Stimulated activated CD8-positive, alpha-beta memory T cell treated with anti-CD3 and anti-CD28 coated beads, Interleukin-2, amount 100 ng/mL, for 1 hour (primary cell): ENCODE results near the gene ZNF195.
"Not testable (repeated sequence)": the region's sequence is repeated elsewhere in the genome, so short reads cannot be mapped to it uniquely, and the experiment has no call there.

ENCODE experiments used
- DNase-seq, 2 donors: peaks; one replicate each; pipeline ENCODE4 v3.0.0-alpha.2; 2020; ENCODE audit warnings: low read depth in 2 of 2

Gene ZNF195

GRCh38 chr11:3402181-3402860 is 23.4 kb upstream of the ZNF195 start:
- not testable (repeated sequence) for DNase-seq

DNA sequence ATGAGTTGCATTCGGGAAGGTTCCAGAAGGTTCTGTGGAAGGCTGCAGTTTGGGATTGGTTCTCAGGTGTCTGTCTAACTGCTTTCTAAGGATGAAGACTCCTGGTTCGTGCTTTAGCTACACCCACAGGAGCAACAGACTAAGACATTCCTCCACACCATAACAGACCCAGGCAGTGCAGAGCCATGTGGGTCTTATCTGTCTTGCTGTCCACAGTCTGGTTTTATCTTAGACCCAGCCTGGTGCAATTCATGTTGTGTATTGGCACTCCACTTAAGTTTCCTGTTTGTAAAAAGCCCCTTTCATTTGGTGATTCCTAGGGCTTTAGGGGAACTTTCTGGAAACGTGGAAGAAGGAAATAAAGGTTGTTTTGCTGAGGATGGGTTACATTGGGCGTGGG is 22.1 kb upstream of the ZNF195 start:
- DNase-seq, result not testable (repeated sequence)

GRCh38 chr11:3398509-3398908 is 19.6 kb upstream of the ZNF195 start:
- DNase-seq, result not testable (repeated sequence)

GRCh38 chr11:3398106-3398505 is 19.2 kb upstream of the ZNF195 start:
- not testable (repeated sequence) for DNase-seq

- not testable (repeated sequence) for DNase-seq
Observed at GRCh38 chr11:3397210-3397609, 18.3 kb upstream of the ZNF195 start.

GRCh38 chr11:3395468-3395867 is 16.5 kb upstream of the ZNF195 start:
- DNase-seq, result not testable (repeated sequence)

DNA sequence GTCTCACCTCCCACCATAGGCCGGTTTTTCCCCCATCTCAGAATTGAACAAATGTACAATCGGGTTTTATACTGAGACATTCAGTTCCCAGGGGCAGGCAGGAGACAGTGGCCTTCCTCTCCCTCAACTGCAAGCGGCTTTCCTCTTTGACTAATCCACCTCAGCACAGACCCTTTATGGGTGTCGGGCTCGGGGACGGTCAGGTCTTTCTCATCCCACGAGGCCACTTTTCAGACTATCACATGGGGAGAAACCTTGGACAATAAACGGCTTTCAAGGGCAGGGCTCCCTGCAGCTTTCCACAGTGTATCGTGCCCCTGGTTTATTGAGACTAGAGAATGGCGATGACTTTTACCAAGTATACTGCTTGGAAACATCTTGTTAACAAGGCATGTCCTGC is 16.0 kb upstream of the ZNF195 start:
- not testable (repeated sequence) for DNase-seq

DNA sequence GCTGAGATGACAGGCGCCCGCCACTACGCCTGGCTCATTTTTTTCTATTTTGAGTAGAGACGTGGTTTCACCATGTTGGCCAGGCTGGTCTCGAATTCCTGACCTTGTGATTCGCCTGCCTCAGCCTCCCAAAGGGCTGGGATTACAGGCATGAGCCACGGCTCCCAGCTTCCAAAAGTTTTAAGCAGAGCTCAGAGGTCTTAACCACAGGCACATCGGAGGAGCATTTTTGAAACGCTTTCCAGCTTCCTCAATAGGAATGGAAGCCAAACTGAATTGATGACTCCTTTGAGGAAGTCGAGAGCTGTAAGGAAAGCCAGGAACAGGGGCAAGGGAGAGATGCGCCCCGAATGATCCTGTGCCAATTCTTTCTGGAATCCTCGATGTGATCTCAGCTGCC is 14.5 kb upstream of the ZNF195 start:
- DNase-seq, result not testable (repeated sequence)

DNA sequence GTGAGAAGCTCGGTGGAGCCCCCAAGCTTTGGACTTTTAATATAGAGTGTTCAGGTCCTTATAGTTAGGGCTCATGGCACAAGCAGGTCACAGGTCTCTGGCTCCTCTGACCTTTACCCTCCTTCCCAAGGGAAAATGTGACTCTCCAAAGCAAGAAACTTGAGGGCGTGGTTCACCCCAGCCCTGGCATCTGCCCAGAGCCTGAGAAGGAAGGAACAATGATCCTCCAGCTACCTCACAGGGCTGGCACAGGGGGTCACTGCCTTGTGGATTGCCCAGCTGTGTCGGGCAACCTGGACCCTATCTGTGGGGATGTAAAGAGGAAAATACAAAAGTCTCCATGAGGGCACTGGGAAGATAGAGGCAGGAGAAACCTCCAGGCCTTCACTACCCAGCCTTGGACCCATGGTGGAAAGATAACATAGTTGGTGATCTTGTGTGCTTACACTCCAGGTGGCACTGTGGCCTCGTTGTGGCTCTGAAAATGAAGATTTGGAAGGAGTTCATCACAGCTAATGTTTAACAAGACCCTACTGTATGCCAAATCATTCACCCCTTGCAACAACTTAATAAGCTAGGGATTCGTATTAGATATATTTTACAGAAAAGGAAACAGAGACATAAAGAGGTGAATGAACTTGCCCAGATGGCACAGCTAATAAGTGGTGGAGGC is 3.8 kb upstream of the ZNF195 start:
- DNase-seq, result no peak

GRCh38 chr11:3381794-3382193 is 2.8 kb upstream of the ZNF195 start:
- DNase-seq, result no peak

DNA sequence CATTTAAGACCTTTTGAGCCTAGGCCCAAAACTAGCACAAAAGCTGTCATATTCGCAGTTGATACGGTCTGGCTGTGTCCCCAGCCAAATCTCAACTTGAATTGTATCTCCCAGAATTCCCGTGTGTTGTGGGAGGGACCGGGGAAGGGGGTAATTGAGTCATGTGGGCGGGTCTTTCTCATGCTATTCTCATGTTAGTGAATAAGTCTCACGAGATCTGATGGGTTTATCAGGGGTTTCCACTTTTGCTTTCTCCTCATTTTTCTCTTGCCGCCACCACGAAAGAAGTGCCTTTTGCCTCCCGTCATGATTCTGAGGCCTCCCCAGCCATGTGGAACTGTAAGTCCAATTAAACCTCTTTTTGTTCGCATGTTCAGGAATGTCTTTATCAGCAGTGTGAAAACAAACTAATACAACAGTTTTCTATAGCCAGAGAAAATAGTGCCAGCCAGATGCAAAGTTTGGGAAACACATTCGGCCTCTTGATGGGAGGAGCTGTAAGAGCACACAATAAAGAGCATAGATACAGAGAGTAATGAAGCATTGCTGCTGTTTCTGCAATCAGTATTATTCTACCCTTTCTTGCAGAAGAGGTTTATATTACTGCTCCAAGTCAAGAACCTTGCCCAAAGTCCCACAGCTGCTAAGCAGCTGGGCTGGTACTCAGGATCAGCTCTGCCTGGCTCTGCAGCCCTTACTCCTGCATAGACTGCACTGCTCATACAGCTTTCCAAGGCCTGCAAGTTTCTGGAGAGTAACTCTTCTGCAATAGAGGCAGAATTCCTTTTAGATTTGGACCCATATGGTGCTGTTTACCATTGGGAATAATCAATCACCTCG is 2.0 kb upstream of the ZNF195 start:
- DNase-seq, result no peak

GRCh38 chr11:3375552-3375951 is 3.4 kb downstream of the ZNF195 start:
- no peak for DNase-seq

GRCh38 chr11:3370311-3370870 is 8.6 kb downstream of the ZNF195 start:
- no peak for DNase-seq

GRCh38 chr11:3369366-3369765 is 9.6 kb downstream of the ZNF195 start:
- DNase-seq, result no peak

GRCh38 chr11:3368199-3368598 is 10.7 kb downstream of the ZNF195 start:
- no peak for DNase-seq

DNA sequence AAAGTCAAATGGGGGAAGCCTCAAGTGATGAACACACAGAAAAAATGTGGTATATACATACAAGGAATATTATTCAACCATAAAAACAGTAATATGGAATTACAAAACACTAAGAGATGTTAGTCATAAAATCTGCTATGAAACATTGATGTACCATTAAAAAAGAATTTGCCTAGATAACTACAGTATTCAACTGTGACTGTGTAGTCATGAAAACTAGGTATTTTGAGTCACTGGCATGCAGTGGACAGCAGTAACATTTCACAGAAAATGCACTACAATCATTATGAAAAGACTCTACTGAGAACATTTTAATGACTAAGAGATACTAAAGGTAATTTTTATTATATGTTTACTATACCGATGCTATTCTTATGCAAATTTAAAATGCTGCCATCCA is 11.7 kb downstream of the ZNF195 start:
- no peak for DNase-seq

DNA sequence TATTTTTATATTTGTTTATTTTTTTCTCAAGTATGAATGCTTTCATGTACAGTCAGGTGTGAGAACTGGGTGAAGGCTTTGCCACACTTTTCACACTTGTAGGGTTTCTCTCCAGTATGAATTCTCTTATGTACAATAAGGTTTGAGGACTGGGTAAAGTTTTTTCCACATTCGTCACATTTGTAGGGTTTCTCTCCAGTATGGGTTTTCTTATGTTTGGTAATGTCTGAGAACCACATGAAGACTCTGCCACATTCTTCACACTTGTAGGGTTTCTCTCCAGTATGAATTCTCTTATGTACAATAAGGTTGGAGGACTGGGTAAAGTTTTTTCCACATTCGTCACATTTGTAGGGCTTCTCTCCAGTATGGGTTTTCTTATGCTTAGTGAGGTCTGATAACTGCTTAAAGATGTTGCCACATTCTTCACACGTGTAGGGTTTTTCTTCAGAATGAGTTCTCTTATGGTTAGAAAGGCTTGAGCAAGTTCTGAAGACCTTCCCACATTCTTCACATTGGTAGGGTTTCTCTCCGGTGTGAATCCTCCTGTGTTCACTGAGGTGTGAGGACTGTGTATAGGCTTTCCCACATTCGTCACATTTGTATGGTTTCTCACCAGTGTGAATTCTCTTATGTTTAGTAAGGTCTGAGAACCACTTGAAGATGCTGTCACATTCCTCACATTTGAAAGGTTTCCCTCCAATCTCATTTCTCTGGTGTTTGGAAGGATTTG is 19.7 kb downstream of the ZNF195 start:
- DNase-seq, result no peak

DNA sequence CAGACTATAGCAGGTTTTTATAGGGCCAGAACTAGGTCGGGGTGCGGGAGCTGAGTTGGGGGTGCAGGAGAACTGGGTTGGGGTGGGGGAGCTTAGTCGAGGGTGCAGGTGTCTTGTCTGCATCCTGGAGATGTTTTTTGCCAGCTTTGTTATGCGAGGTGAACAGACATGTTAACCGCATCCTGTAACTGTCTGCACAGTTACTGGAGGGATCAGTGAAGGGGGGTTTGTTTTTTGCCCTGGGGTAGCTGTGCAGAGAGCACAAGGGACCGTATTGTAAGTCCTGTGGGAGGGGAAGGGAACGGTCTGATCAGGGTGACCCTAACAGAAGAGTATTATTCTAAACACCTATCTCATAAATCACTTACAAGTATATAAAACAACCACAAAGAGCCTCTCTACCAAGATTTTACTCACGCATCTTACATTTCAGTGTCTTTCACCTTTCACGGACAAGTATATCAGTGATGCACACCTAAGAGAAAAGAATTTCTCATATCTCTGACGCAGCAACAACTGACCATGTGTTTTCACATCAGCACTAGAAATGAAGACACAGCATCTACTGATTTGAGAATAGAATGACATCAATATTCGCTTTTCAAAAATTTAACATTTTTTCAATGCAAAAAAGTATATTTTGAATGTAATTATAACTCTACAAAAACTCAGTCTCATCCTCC is 20.8 kb downstream of the ZNF195 start:
- no peak for DNase-seq

DNA sequence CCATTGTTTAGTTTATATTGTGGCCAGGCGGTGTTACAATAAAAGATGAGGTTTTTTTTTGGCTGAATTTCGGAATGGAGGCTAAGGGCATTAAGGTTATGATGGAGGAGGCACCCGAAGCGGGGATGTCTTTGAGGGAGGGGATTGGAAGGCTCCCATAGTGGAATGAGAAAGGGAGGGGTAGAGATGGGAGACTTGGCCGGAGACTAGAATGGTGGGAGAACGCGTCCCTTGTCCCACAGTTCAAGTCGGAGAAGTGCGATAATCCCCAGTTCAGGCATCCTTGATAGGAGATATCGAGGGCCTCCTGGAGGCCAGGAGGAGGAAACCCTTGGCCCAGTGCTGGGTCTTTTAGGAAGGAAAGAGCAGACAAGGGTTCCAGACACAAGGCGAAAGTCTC is 21.6 kb downstream of the ZNF195 start:
- no peak for DNase-seq

GRCh38 chr11:3356858-3357257 is 22.1 kb downstream of the ZNF195 start:
- DNase-seq, result no peak

- DNase-seq, result no peak
Observed at GRCh38 chr11:3353066-3353465, 25.9 kb downstream of the ZNF195 start.
